Subcutaneous adipose tissue (tissue), 4 donors: ENCODE measurements around the gene PAQR4. TPM values are rescaled to one million over a fixed set of nuclear protein-coding genes. Genes with fewer than 3 reads are reported as not detected.

ENCODE experiments used
- total RNA-seq, 4 donors: library from RNA; depleted of rRNA; stranded (reverse); fragments of >200 nt; gene quantifications; one replicate each; pipeline ENCODE4 v1.1.0, GENCODE V29; 2016
- TF ChIP-seq, protein P1 (sequence below): fragments of 450-650 bp; IDR thresholded peaks from one replicate; pipeline ENCODE4 v1.5.1; 2016; ENCODE audit warnings: low read depth, mild to moderate bottlenecking, control low read depth, antibody characterized with exemption, moderate library complexity

PAQR4 gene
- total RNA-seq = 1 to 10 TPM; 1.5 to 5.7 (median 3.8) TPM

DNA sequence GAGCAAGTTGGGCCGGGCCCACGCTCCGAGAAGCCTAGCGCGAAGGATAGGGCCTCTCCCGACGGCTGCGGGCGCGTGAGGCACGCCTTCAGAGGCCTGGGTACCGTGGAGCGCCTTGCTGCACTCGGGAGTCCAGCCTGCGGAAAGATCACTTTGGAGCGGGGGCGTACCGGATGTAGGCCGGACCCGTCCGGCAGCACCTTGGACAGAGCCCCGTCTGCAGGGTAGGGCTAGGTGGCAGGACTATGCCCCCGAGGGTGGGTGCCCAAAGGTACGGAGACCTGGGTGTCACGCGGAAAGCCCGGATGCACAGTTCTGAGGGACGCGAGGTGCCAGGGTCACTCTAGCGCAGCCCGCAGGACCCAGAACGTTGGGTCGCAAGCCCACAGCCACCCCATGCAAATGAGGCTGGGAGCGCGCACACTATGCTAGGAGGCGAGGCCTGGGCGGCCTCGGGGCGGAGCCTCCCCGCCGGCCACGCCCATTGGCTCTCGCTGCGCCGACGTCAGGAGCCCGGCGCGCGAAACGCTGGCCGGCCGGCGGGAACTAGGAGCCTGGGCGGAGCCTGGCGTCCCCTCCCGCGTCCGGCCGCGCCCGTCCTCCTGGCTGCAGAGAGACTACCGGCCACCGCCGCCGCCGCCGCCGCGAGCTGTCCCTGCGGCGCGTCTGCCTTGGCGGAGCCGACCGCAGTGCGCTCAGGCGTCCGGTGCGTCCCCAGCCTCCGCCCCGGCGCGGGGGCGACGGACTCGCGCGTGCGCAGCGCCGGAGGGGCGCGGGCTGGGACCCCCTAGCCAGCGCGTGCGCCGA lies at the start of gene PAQR4:
Gene PAQR4 (plus strand): TSS at position 611 of the 807 bp plus-strand sequence. CDS start 327 bp downstream, outside the sequence.
- TF ChIP-seq, protein P1, sequence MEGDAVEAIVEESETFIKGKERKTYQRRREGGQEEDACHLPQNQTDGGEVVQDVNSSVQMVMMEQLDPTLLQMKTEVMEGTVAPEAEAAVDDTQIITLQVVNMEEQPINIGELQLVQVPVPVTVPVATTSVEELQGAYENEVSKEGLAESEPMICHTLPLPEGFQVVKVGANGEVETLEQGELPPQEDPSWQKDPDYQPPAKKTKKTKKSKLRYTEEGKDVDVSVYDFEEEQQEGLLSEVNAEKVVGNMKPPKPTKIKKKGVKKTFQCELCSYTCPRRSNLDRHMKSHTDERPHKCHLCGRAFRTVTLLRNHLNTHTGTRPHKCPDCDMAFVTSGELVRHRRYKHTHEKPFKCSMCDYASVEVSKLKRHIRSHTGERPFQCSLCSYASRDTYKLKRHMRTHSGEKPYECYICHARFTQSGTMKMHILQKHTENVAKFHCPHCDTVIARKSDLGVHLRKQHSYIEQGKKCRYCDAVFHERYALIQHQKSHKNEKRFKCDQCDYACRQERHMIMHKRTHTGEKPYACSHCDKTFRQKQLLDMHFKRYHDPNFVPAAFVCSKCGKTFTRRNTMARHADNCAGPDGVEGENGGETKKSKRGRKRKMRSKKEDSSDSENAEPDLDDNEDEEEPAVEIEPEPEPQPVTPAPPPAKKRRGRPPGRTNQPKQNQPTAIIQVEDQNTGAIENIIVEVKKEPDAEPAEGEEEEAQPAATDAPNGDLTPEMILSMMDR = no peak

DNA sequence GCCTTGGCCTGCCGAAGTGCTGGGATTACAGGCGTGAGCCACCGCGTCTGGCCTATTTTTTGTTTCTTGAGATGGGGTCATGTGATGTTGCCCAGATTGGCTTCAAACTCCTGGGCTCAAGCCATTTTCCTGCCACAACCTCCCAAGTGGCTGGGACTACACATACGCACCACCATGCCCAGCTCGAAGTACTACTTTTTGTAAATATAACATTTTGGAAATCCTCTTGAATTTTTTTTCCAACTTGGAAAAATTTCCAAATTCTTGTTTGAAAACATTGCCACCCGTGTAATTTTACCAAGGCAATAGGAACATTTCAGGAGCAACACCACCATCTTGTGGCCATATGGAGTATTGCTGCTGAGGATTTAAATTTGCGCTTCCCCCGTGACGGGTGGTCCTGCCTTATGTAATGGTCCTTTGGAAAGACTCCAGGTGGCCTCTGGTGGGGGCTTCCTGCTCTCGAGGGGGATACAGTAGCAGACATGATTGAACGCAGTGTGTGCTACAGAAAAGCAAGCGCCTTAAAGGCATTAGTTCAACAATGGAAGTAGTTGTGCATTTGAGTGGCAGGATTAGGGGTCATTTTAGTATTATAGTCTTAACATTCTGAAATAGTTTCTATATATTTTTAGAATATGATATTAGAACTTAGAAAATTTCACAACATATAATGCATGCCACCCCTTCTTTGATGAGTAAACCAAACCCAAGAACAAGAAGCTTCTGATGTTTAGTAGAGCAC lies 49.5 kb upstream of the PAQR4 start:
- TF ChIP-seq, protein P1 = no peak

DNA sequence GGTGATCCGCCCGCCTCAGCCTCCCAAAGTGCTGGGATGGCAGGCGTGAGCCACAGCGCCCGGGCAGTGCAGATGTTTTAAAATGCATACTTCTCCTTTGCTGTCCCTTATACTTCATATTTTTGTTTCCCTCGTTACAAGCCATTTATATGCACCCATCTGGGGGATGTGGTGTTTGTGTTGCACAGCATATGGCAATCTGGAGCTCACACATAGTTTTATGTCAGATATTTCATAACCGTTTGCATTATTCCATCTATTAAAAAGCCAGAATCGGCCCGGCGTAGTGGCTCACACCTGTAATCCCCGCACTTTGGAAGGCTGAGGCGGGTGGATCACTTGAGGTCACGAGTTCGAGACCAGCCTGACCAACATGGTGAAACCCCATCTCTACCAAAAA lies 45.7 kb upstream of the PAQR4 start:
- TF ChIP-seq, protein P1 = no peak

DNA sequence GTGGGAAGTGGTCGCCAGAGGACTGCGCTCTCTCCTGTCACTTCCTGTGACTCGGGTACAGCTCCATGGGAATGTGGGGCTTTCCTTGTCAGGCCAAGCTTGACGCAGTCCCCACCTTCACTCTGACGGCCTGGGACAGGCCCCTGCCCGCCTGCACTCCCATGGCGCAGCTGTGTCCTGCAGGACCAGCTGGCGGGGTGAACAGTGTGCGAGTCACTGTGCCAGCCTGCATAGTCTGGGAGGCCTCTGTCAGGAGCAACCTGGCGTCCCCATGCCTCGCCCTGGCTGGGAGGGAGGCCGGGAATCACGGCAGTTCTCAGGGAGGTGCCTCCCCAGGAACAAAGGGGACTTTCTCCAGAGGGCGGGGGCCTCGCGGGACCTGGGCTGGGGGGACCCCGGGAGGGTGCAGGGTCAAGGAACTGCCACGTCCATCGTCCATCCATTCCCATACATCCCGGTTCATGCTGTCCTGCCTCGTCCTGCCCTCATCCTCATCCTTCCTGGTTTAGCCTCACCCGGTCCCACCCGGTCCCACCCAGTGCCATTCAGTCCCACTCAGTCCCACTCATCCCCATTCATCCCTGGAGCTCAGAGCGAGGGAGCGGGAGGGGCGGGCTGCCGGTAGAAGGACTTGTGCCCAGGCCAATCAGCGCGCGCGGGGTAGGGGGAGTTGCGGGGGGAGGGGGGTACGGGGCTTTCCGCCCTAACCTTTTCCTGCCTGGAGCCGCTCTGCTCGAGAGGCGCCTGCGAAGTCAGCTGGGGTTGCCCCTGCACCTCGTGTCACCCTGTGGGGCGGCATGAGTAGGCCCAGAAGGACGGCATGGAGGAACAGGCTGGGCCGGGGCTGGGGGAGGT lies 44.0 kb upstream of the PAQR4 start:
- TF ChIP-seq, protein P1 = no peak

DNA sequence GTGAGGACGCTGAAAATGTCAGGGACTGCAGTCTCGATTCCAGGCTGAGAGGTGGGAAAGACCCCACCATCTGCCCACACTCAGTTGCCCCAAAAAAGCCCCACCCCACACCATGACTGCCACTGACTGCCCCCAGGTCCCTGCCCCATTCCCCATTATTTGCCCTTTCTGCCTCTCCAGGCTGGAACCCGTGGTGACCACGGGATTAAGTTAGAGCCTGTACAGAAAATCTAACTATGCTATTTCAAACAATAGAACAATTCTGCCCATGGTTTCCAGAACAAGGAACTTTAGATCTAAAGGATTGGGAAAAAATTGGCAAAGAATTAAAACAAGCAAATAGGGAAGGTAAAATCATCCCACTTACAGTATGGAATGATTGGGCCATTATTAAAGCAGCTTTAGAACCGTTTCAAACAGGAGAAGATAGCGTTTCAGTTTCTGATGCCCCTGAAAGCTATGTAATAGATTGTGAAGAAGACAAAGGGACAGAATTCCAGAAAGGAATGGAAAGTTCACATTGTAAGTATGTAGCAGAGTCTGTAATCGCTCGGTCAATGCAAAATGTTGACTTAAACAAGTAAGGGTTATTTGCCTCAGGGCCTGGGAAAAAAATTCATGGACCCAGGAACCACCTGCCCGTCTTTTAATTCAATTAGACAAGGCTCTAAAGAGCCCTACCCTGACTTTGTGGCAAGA lies 43.0 kb upstream of the PAQR4 start:
- TF ChIP-seq, protein P1 = no peak

DNA sequence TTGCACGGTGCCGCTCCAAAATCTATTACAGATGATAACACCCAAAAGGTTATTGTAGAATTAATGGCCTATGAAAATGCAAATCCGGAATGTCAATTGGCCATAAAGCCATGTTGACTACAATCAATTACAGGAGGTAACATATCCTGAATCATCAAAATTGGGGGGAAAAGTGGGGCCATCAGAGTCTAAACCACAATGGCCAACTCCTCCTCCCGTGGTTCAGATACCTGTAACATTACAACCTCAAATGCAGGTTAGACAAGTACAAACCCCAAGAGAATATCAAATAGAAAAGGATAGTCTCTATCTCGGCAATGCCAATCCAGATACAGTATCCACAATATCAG lies 42.5 kb upstream of the PAQR4 start:
- TF ChIP-seq, protein P1 = no peak
